OCI-LY3 (cell line): ENCODE data around the gene CGB7.
"Not testable (repeated sequence)": the region's sequence is repeated elsewhere in the genome, so short reads cannot be mapped to it uniquely, and the experiment has no call there.

Source experiments
- EZH2phosphoT487 ChIP-seq: fragments of 200-600 bp; shearing (Covaris generic); IDR thresholded peaks from 2 replicates; pipeline ENCODE4 v1.6.1; 2018; ENCODE audit warnings: antibody characterized with exemption, mixed run types, low read depth
- TF ChIP-seq, protein P1 (sequence below): fragments of 200-600, 300-600 bp; sonication (generic); IDR thresholded peaks from 2 replicates; pipeline ENCODE4 v1.5.1; 2014; ENCODE audit warnings: antibody characterized with exemption, low read length, low read depth

- TF ChIP-seq, protein P1, sequence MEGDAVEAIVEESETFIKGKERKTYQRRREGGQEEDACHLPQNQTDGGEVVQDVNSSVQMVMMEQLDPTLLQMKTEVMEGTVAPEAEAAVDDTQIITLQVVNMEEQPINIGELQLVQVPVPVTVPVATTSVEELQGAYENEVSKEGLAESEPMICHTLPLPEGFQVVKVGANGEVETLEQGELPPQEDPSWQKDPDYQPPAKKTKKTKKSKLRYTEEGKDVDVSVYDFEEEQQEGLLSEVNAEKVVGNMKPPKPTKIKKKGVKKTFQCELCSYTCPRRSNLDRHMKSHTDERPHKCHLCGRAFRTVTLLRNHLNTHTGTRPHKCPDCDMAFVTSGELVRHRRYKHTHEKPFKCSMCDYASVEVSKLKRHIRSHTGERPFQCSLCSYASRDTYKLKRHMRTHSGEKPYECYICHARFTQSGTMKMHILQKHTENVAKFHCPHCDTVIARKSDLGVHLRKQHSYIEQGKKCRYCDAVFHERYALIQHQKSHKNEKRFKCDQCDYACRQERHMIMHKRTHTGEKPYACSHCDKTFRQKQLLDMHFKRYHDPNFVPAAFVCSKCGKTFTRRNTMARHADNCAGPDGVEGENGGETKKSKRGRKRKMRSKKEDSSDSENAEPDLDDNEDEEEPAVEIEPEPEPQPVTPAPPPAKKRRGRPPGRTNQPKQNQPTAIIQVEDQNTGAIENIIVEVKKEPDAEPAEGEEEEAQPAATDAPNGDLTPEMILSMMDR = not testable (repeated sequence)
- TF ChIP-seq EZH2phosphoT487 = not testable (repeated sequence)
These were observed 500 bp downstream of the CGB7 start for GRCh38 chr19:49056902-49057596.
